Measurements from ENCODE around the gene NAPG. TPM values are rescaled to one million over a fixed set of nuclear protein-coding genes. Genes with fewer than 3 reads are reported as not detected.
"Not testable (repeated sequence)": the region's sequence is repeated elsewhere in the genome, so short reads cannot be mapped to it uniquely, and the experiment has no call there.

NAPG gene
- total RNA-seq, 1 donor from 2014 or later = 33.2 TPM

DNA sequence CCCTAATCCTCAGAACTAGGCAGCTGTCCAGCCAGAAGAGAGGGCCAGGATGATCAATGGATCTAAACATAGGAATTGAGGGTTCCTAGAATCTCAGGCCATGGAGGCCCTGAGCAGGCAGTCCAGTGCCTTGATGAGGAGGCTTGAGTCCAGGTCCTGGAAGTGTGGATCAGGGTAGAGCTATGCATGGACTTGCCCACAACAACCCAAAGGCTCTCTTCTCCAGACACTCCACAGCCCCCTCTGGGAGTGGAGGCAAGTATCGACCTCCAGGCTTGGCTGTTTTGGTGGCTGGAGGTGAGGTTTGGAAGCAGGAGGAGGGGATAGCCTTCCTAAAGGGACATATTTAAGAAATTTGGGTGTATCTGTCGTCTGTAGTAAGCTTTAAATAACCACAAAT lies 45.7 kb downstream of the NAPG start:
- no peaks in the 10 kb centered on the region for H3K27me3 ChIP-seq (ENCODE audit: insufficient read depth, low read length)
- no peaks in the 10 kb centered on the region for H3K9me3 ChIP-seq (ENCODE audit: insufficient read depth, low read depth, low read length)
- no peak for FAIRE-seq

DNA sequence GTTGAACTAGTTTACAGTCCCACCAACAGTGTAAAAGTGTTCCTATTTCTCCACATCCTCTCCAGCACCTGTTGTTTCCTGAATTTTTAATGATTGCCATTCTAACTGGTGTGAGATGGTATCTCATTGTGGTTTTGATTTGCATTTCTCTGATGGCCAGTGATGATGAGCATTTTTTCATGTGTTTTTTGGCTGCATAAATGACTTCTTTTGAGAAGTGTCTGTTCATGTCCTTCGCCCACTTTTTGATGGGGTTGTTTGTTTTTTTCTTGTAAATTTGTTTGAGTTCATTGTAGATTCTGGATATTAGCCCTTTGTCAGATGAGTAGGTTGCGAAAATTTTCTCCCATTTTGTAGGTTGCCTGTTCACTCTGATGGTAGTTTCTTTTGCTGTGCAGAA lies 47.4 kb downstream of the NAPG start:
- not testable (repeated sequence) for DNase-seq (ENCODE audit: low read depth); H3K27me3 Mint-ChIP-seq (ENCODE audit: low read depth, unreplicated experiment)

More for the DNA sequence above, 45.7 kb downstream of the NAPG start:
- Histone ChIP-seq H4K20me1 (ENCODE audit: insufficient read depth, low read length) (no peaks in the 10 kb centered on the region), H3K79me2 (ENCODE audit: insufficient read depth, low read length) (no peaks in the 10 kb centered on the region), H2AFZ (ENCODE audit: low read depth, low read length) (no peak overlapping the region), H3K27ac (ENCODE audit: low read depth, low read length) (no peak overlapping the region), H3K4me3 (ENCODE audit: insufficient read depth, low read depth, low read length) (no peak overlapping the region), H3K9ac (ENCODE audit: low read length) (no peak overlapping the region), H3K4me2 (ENCODE audit: low read length) (no peak overlapping the region), H3K36me3 (ENCODE audit: insufficient read depth, low read length) (no peaks in the 10 kb centered on the region), H3K4me1 (ENCODE audit: insufficient read depth, low read length) (no peaks in the 10 kb centered on the region)
- Mint-ChIP-seq H3K27me3 (ENCODE audit: low read depth, unreplicated experiment) (no peaks in the 10 kb centered on the region), H3K9me3 (ENCODE audit: unreplicated experiment) (peaks cover 3% of the 10 kb centered on the region), H3K36me3 (ENCODE audit: low read depth, unreplicated experiment) (peaks cover 7% of the 10 kb centered on the region), H3K4me1 (ENCODE audit: low read depth, unreplicated experiment) (no peaks in the 10 kb centered on the region), H3K4me3 (ENCODE audit: unreplicated experiment) (no peak overlapping the region), H3K27ac (ENCODE audit: unreplicated experiment) (no peak overlapping the region)
- DNase-seq (ENCODE audit: low read depth) = no peak
- TF ChIP-seq, protein P1, sequence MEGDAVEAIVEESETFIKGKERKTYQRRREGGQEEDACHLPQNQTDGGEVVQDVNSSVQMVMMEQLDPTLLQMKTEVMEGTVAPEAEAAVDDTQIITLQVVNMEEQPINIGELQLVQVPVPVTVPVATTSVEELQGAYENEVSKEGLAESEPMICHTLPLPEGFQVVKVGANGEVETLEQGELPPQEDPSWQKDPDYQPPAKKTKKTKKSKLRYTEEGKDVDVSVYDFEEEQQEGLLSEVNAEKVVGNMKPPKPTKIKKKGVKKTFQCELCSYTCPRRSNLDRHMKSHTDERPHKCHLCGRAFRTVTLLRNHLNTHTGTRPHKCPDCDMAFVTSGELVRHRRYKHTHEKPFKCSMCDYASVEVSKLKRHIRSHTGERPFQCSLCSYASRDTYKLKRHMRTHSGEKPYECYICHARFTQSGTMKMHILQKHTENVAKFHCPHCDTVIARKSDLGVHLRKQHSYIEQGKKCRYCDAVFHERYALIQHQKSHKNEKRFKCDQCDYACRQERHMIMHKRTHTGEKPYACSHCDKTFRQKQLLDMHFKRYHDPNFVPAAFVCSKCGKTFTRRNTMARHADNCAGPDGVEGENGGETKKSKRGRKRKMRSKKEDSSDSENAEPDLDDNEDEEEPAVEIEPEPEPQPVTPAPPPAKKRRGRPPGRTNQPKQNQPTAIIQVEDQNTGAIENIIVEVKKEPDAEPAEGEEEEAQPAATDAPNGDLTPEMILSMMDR (IDR thresholded peaks at IDR 0.05; ENCODE audit: insufficient read depth, low read depth, low read length) = no peak
- TF ChIP-seq EZH2 (IDR thresholded peaks at IDR 0.05; ENCODE audit: insufficient read depth, low read length) = no peak

DNA sequence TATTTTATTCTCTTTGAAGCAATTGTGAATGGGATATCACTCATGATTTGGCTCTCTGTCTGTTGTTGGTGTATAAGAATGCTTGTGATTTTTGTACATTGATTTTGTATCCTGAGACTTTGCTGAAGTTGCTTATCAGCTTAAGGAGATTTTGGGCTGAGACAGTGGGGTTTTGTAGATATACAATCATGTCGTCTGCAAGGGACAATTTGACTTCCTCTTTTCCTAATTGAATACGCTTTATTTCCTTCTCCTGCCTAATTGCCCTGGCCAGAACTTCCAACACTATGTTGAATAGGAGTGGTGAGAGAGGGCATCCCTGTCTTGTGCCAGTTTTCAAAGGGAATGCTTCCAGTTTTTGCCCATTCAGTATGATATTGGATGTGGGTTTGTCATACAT lies 48.6 kb downstream of the NAPG start:
- not testable (repeated sequence) for H3K27me3 ChIP-seq (ENCODE audit: insufficient read depth, low read length); H3K79me2 ChIP-seq (ENCODE audit: insufficient read depth, low read length); H3K36me3 Mint-ChIP-seq (ENCODE audit: low read depth, unreplicated experiment); FAIRE-seq; H3K27ac Mint-ChIP-seq (ENCODE audit: unreplicated experiment); H2AFZ ChIP-seq (ENCODE audit: low read depth, low read length); H3K4me3 ChIP-seq (ENCODE audit: insufficient read depth, low read depth, low read length); DNase-seq (ENCODE audit: low read depth); H3K4me3 Mint-ChIP-seq (ENCODE audit: unreplicated experiment); H3K36me3 ChIP-seq (ENCODE audit: insufficient read depth, low read length); H3K9me3 ChIP-seq (ENCODE audit: insufficient read depth, low read depth, low read length); H3K4me2 ChIP-seq (ENCODE audit: low read length); H3K4me1 ChIP-seq (ENCODE audit: insufficient read depth, low read length); H3K27me3 Mint-ChIP-seq (ENCODE audit: low read depth, unreplicated experiment); H3K4me1 Mint-ChIP-seq (ENCODE audit: low read depth, unreplicated experiment); H4K20me1 ChIP-seq (ENCODE audit: insufficient read depth, low read length); H3K27ac ChIP-seq (ENCODE audit: low read depth, low read length); H3K9me3 Mint-ChIP-seq (ENCODE audit: unreplicated experiment); H3K9ac ChIP-seq (ENCODE audit: low read length)

More for the DNA sequence above, 47.4 kb downstream of the NAPG start:
- H3K4me3 Mint-ChIP-seq (ENCODE audit: unreplicated experiment); H3K79me2 ChIP-seq (ENCODE audit: insufficient read depth, low read length); H3K27ac ChIP-seq (ENCODE audit: low read depth, low read length); H3K27ac Mint-ChIP-seq (ENCODE audit: unreplicated experiment); H4K20me1 ChIP-seq (ENCODE audit: insufficient read depth, low read length); H3K9ac ChIP-seq (ENCODE audit: low read length); H3K9me3 ChIP-seq (ENCODE audit: insufficient read depth, low read depth, low read length); H3K27me3 ChIP-seq (ENCODE audit: insufficient read depth, low read length); H3K9me3 Mint-ChIP-seq (ENCODE audit: unreplicated experiment); H3K4me1 Mint-ChIP-seq (ENCODE audit: low read depth, unreplicated experiment); H2AFZ ChIP-seq (ENCODE audit: low read depth, low read length); H3K4me2 ChIP-seq (ENCODE audit: low read length); FAIRE-seq; H3K36me3 ChIP-seq (ENCODE audit: insufficient read depth, low read length); H3K36me3 Mint-ChIP-seq (ENCODE audit: low read depth, unreplicated experiment); H3K4me3 ChIP-seq (ENCODE audit: insufficient read depth, low read depth, low read length); H3K4me1 ChIP-seq (ENCODE audit: insufficient read depth, low read length): not testable (repeated sequence)

DNA sequence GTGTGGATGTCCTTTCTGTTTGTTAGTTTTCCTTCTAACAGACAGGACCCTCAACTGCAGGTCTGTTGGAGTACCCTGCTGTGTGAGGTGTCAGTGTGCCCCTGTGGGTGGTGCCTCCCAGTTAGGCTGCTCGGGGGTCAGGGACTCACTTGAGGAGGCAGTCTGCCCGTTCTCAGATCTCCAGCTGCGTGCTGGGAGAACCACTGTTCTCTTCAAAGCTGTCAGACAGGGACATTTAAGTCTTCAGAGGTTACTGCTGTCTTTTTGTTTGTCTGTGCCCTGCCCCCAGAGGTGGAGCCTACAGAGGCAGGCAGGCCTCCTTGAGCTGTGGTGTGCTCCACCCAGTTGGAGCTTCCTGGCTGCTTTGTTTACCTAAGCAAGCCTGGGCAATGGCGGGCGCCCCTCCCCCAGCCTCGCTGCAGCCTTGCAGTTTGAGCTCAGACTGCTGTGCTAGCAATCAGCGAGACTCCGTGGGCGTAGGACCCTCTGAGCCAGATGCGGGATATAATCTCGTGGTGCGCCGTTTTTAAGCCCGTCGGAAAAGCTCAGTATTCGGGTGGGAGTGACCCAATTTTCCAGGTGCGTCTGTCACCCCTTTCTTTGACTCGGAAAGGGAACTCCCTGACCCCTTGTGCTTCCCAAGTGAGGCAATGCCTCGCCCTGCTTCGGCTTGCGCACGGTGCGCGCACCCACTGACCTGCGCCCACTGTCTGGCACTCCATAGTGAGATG lies 52.2 kb downstream of the NAPG start:
- not testable (repeated sequence) for DNase-seq (ENCODE audit: low read depth); H3K4me2 ChIP-seq (ENCODE audit: low read length); H3K79me2 ChIP-seq (ENCODE audit: insufficient read depth, low read length); FAIRE-seq; H3K36me3 Mint-ChIP-seq (ENCODE audit: low read depth, unreplicated experiment); H3K9ac ChIP-seq (ENCODE audit: low read length); H3K27ac ChIP-seq (ENCODE audit: low read depth, low read length); H2AFZ ChIP-seq (ENCODE audit: low read depth, low read length); H3K4me1 Mint-ChIP-seq (ENCODE audit: low read depth, unreplicated experiment); H3K36me3 ChIP-seq (ENCODE audit: insufficient read depth, low read length); H3K4me3 Mint-ChIP-seq (ENCODE audit: unreplicated experiment); H3K27me3 ChIP-seq (ENCODE audit: insufficient read depth, low read length); H4K20me1 ChIP-seq (ENCODE audit: insufficient read depth, low read length); H3K4me1 ChIP-seq (ENCODE audit: insufficient read depth, low read length); H3K4me3 ChIP-seq (ENCODE audit: insufficient read depth, low read depth, low read length); H3K9me3 ChIP-seq (ENCODE audit: insufficient read depth, low read depth, low read length); H3K27me3 Mint-ChIP-seq (ENCODE audit: low read depth, unreplicated experiment); H3K27ac Mint-ChIP-seq (ENCODE audit: unreplicated experiment); H3K9me3 Mint-ChIP-seq (ENCODE audit: unreplicated experiment)

DNA sequence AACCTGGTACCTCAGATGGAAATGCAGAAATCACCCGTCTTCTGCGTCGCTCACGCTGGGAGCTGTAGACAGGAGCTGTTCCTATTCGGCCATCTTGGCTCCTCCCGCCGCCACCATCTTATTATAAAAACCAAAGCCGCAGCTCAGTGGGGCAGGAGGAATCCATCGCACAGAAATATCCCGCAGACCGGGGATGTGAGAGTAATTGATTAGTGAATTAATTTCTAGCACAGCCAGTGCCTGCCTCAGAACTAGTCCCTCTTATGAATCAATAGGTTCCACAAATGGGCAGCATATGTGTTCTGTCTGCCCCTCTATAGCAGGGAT lies 52.7 kb downstream of the NAPG start:
- H3K9me3 ChIP-seq (ENCODE audit: insufficient read depth, low read depth, low read length); H3K4me2 ChIP-seq (ENCODE audit: low read length); H3K4me1 Mint-ChIP-seq (ENCODE audit: low read depth, unreplicated experiment); H3K36me3 Mint-ChIP-seq (ENCODE audit: low read depth, unreplicated experiment); H2AFZ ChIP-seq (ENCODE audit: low read depth, low read length); FAIRE-seq; H3K4me3 ChIP-seq (ENCODE audit: insufficient read depth, low read depth, low read length); H3K27ac ChIP-seq (ENCODE audit: low read depth, low read length); DNase-seq (ENCODE audit: low read depth); H3K4me1 ChIP-seq (ENCODE audit: insufficient read depth, low read length); H3K27me3 ChIP-seq (ENCODE audit: insufficient read depth, low read length); H3K9me3 Mint-ChIP-seq (ENCODE audit: unreplicated experiment); H4K20me1 ChIP-seq (ENCODE audit: insufficient read depth, low read length); H3K27ac Mint-ChIP-seq (ENCODE audit: unreplicated experiment); H3K27me3 Mint-ChIP-seq (ENCODE audit: low read depth, unreplicated experiment); H3K9ac ChIP-seq (ENCODE audit: low read length); H3K36me3 ChIP-seq (ENCODE audit: insufficient read depth, low read length); H3K79me2 ChIP-seq (ENCODE audit: insufficient read depth, low read length); H3K4me3 Mint-ChIP-seq (ENCODE audit: unreplicated experiment): not testable (repeated sequence)

Measured in astrocyte (in vitro differentiated cells and primary cell).